GM12891 (cell line): ENCODE results near the gene LRRC8D.

Source experiments
- PAX5 ChIP-seq: IDR thresholded peaks from 2 replicates; pipeline ENCODE4 v1.6.1; 2011; ENCODE audit warnings: low read length, moderate library complexity, mild to moderate bottlenecking; ENCODE audit not compliant: insufficient read depth, severe bottlenecking
- POLR2A ChIP-seq: IDR thresholded peaks from 2 replicates; pipeline ENCODE4 v1.6.1; 2011; ENCODE audit warnings: low read depth, low read length, control low read depth
- TAF1 ChIP-seq: IDR thresholded peaks from 2 replicates; pipeline ENCODE4 v1.6.1; 2011; ENCODE audit warnings: low read depth, low read length, control low read depth

GRCh38 chr1:89815040-89815439 lies 5.8 kb upstream of the LRRC8D start:
- TF ChIP-seq POLR2A (no peak), TAF1 (no peak), PAX5 (no peak)
